ENCODE data around the gene SPNS3.

The SPNS3 gene

GRCh38 chr17:4490637-4491061, 56.9 kb downstream of the SPNS3 start:
- DNase-seq: no peak

GRCh38 chr17:4492721-4493561, 59.2 kb downstream of the SPNS3 start:
- peak; percentile 46 for DNase-seq

GRCh38 chr17:4497101-4497824, 63.5 kb downstream of the SPNS3 start:
- DNase-seq: no peak

GRCh38 chr17:4498461-4499397, 65.0 kb downstream of the SPNS3 start, which contains the start of gene SPNS2:
SPNS2 (plus strand) TSS chr17:4498881; CDS start chr17:4499048, 167 bp downstream.
- DNase-seq: peak; percentile 75

- peak; percentile 41 for DNase-seq
Measured at GRCh38 chr17:4499431-4500190, 65.9 kb downstream of the SPNS3 start.

- no peak for DNase-seq
Measured at GRCh38 chr17:4500191-4500571, 66.4 kb downstream of the SPNS3 start.

GRCh38 chr17:4501295-4501949, 67.7 kb downstream of the SPNS3 start:
- DNase-seq: no peak

- DNase-seq: no peak
Measured at GRCh38 chr17:4502466-4503154, 68.9 kb downstream of the SPNS3 start.

- no peak for DNase-seq
Measured at GRCh38 chr17:4503283-4504025, 69.7 kb downstream of the SPNS3 start.

GRCh38 chr17:4504188-4504587, 70.4 kb downstream of the SPNS3 start:
- peak; percentile 15 for DNase-seq

- no peak for DNase-seq
Measured at GRCh38 chr17:4505187-4505586, 71.4 kb downstream of the SPNS3 start.

GRCh38 chr17:4506175-4506813, 72.6 kb downstream of the SPNS3 start:
- DNase-seq: no peak

- no peak for DNase-seq
Measured at GRCh38 chr17:4506892-4507291, 73.2 kb downstream of the SPNS3 start.

- DNase-seq: no peak
Measured at GRCh38 chr17:4507361-4508111, 73.8 kb downstream of the SPNS3 start.

- DNase-seq: no peak
Measured at GRCh38 chr17:4508207-4508606, 74.5 kb downstream of the SPNS3 start.

GRCh38 chr17:4509401-4509800, 75.7 kb downstream of the SPNS3 start:
- DNase-seq: peak; percentile 38

- no peak for DNase-seq
Measured at GRCh38 chr17:4509923-4510617, 76.3 kb downstream of the SPNS3 start.

- DNase-seq: no peak
Measured at GRCh38 chr17:4510618-4510941, 76.8 kb downstream of the SPNS3 start.

All from CD4-positive, alpha-beta T cell treated with Interleukin-17A for 4 hours (primary cell).